NT2/D1 (cell line): ENCODE results near the gene ZNF79.

Source experiments
- DNase-seq: peaks from one replicate; pipeline ENCODE4 v3.0.0-alpha.2; 2011; ENCODE audit warnings: low read depth, low spot score
- H3K27me3 ChIP-seq: 2 replicates; pipeline ENCODE4 v1.6.0; 2011; ENCODE audit warnings: mild to moderate bottlenecking; ENCODE audit not compliant: insufficient read length, insufficient read depth
- H3K36me3 ChIP-seq: 2 replicates; pipeline ENCODE4 v1.6.1; 2011; ENCODE audit warnings: mild to moderate bottlenecking, low read length, mixed read lengths; ENCODE audit not compliant: insufficient read depth, insufficient read length
- H3K4me1 ChIP-seq: 2 replicates; pipeline ENCODE4 v1.5.1; 2011; ENCODE audit not compliant: insufficient read depth, insufficient read length
- H3K4me3 ChIP-seq: 2 replicates; pipeline ENCODE4 v1.5.1; 2011; ENCODE audit warnings: low read depth; ENCODE audit not compliant: insufficient read length
- H3K9ac ChIP-seq: 2 replicates; pipeline ENCODE4 v1.6.0; 2011; ENCODE audit warnings: low read depth; ENCODE audit not compliant: insufficient read length
- H3K9me3 ChIP-seq: 2 replicates; pipeline ENCODE4 v1.5.1; 2011; ENCODE audit warnings: mild to moderate bottlenecking, low read length; ENCODE audit not compliant: insufficient read depth
- SUZ12 ChIP-seq: IDR thresholded peaks from 2 replicates; pipeline ENCODE4 v1.6.1; 2011; ENCODE audit not compliant: insufficient read length, insufficient read depth; ENCODE audit errors: extremely low read depth
- YY1 ChIP-seq: IDR thresholded peaks from 2 replicates; pipeline ENCODE4 v1.6.1; 2011; ENCODE audit not compliant: insufficient read length, insufficient read depth
- ZNF274 ChIP-seq: IDR thresholded peaks from 2 replicates; pipeline ENCODE4 v1.6.1; 2011; ENCODE audit warnings: mild to moderate bottlenecking, low read depth, low read length

The ZNF79 gene

GRCh38 chr9:127406799-127407491, 17.2 kb upstream of the ZNF79 start:
- Histone ChIP-seq H3K36me3 (peaks cover 71% of the 10 kb centered on the region), H3K9me3 (no peaks in the 10 kb centered on the region), H3K4me1 (peaks cover 12% of the 10 kb centered on the region), H3K9ac (peak overlapping the region; percentile 28), H3K27me3 (no peaks in the 10 kb centered on the region), H3K4me3 (no peak overlapping the region)
- no peak for DNase-seq
- no peak for TF ChIP-seq SUZ12
- no peak for TF ChIP-seq ZNF274

GRCh38 chr9:127407492-127407843, 16.7 kb upstream of the ZNF79 start:
- Histone ChIP-seq H3K9ac (peak overlapping the region; percentile 28), H3K4me1 (peaks cover 12% of the 10 kb centered on the region), H3K27me3 (no peaks in the 10 kb centered on the region), H3K9me3 (no peaks in the 10 kb centered on the region), H3K4me3 (no peak overlapping the region), H3K36me3 (peaks cover 71% of the 10 kb centered on the region)
- TF ChIP-seq ZNF274 (no peak), YY1 (no peak), SUZ12 (no peak)
- DNase-seq: no peak

GRCh38 chr9:127411122-127411521, 13.1 kb upstream of the ZNF79 start:
- H3K27me3 ChIP-seq: no peaks in the 10 kb centered on the region
- H3K36me3 ChIP-seq: peaks cover 37% of the 10 kb centered on the region
- no peak for DNase-seq
- H3K9me3 ChIP-seq: no peaks in the 10 kb centered on the region
- no peak overlapping the region for H3K4me3 ChIP-seq
- TF ChIP-seq SUZ12: no peak
- no peak for TF ChIP-seq ZNF274
- no peak for TF ChIP-seq YY1
- peaks cover 12% of the 10 kb centered on the region for H3K4me1 ChIP-seq
- no peak overlapping the region for H3K9ac ChIP-seq

- no peak overlapping the region for H3K4me3 ChIP-seq
- no peak for TF ChIP-seq SUZ12
- no peak for TF ChIP-seq YY1
- TF ChIP-seq ZNF274: no peak
Observed at GRCh38 chr9:127415141-127415540, 9.0 kb upstream of the ZNF79 start.

GRCh38 chr9:127415657-127416056, 8.5 kb upstream of the ZNF79 start:
- Histone ChIP-seq H3K27me3 (no peaks in the 10 kb centered on the region), H3K4me1 (peaks cover 7% of the 10 kb centered on the region), H3K4me3 (no peak overlapping the region), H3K36me3 (peaks cover 24% of the 10 kb centered on the region), H3K9ac (no peak overlapping the region), H3K9me3 (no peaks in the 10 kb centered on the region)
- DNase-seq: no peak
- TF ChIP-seq YY1 (no peak), SUZ12 (no peak), ZNF274 (no peak)

More at GRCh38 chr9:127415141-127415540, 9.0 kb upstream of the ZNF79 start:
- Histone ChIP-seq H3K9ac (no peak overlapping the region), H3K36me3 (peaks cover 25% of the 10 kb centered on the region), H3K9me3 (no peaks in the 10 kb centered on the region), H3K27me3 (no peaks in the 10 kb centered on the region), H3K4me1 (peaks cover 7% of the 10 kb centered on the region)
- no peak for DNase-seq

- H3K36me3 ChIP-seq: peaks cover 12% of the 10 kb centered on the region
- TF ChIP-seq ZNF274: no peak
- TF ChIP-seq YY1: no peak
- no peak for TF ChIP-seq SUZ12
- no peaks in the 10 kb centered on the region for H3K9me3 ChIP-seq
- H3K9ac ChIP-seq: no peak overlapping the region
- H3K4me3 ChIP-seq: no peak overlapping the region
- DNase-seq: no peak
- no peaks in the 10 kb centered on the region for H3K27me3 ChIP-seq
- peaks cover 7% of the 10 kb centered on the region for H3K4me1 ChIP-seq
Observed at GRCh38 chr9:127417131-127418036, 6.8 kb upstream of the ZNF79 start.

- no peak overlapping the region for H3K9ac ChIP-seq
- H3K9me3 ChIP-seq: no peaks in the 10 kb centered on the region
- DNase-seq: peak; percentile 62
- H3K27me3 ChIP-seq: no peaks in the 10 kb centered on the region
- H3K36me3 ChIP-seq: peaks cover 10% of the 10 kb centered on the region
- peaks cover 13% of the 10 kb centered on the region for H3K4me1 ChIP-seq
- H3K4me3 ChIP-seq: no peak overlapping the region
- no peak for TF ChIP-seq SUZ12
- no peak for TF ChIP-seq YY1
- TF ChIP-seq ZNF274: no peak
Observed at GRCh38 chr9:127418037-127418471, 6.1 kb upstream of the ZNF79 start.
